ENCODE measurements around the gene KDM4B. TPM values are rescaled to one million over a fixed set of nuclear protein-coding genes. Genes with fewer than 3 reads are reported as not detected.

Gene KDM4B
- total RNA-seq, 1 donor from 2014 or later = 43.7 TPM

DNA sequence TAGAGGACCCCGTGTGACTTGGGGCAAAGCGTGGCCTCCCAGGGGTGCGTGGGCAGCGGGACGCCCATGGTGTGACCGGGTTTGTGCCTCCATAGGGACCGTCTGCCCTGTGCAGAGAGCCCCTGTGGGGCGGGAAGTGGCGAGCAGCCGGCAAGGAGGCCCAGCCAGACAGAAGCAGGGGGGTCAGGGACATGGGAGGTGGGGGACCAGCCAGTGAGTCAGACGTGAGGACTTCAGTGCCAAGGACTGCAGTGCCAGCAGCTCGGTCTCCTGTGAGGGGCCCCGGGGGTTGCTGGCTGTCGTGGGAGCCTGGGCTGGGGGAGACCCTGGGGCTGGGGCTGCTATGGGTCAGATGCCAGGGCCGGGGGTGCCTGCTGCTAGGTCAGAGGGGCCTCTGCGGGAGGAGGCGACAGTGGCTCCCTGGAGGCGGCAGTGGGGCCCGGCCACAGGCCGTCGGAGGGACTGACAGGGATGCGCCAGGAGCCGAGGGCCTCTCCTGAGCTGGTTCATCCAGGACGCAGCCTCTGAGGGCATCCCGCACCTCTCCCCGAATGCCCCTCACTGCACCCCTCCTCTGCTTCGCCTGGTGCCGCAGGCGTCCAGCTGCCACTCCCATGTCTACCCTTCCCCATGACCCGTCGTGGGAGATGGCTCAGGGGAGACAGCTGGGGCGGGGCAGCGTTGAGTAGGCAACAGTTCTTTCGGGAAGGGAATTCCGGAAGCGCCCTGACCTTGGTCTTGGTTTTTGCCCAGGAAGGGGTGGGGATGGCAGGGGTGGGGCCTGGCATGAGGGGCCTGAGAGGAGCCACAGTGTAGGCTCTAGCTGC lies 80.0 kb downstream of the KDM4B start:
- intact Hi-C loops (cut with micrococcal nuclease) = loop anchor here (1.0 to 2.0 kb wide), 3 partner anchors 104 to 529 kb away; no protein-coding TSS in a partner anchor

- intact Hi-C loops (cut with micrococcal nuclease) = loop anchor here (2.0 kb wide), 1 partner anchor 121 kb away; no protein-coding TSS in a partner anchor
These were observed 80.6 kb downstream of the KDM4B start for GRCh38 chr19:5049561-5049960.

DNA sequence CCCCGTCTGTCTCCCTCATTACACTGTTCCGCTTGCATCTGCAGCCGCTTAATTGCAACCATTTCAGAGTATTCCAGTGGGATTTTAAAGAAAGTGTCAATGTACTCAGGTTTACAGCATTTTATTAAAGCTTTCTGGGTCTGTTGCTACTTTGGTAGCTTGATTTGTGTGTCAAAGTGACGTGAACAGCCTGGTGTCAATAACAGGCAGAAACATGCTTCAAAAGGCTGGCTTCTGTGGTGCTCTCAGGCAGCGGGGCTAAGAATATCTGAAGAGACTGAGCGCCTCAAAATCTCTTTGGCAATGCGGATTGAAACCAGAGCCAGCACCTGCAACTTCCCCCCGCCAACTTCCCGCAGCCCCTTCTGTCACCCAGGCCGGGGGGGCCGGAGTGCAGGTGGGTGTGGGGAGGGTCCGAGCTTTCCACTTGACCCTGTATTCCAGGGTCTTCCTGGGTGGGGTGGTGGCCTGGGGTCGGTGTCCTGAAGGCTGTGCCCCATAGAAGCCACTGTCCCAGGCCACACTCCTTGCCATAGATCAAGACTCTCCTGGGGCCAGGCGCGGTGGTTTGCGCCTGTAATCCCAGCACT lies 81.2 kb downstream of the KDM4B start:
- intact Hi-C loops (cut with micrococcal nuclease) = no loop called here

DNA sequence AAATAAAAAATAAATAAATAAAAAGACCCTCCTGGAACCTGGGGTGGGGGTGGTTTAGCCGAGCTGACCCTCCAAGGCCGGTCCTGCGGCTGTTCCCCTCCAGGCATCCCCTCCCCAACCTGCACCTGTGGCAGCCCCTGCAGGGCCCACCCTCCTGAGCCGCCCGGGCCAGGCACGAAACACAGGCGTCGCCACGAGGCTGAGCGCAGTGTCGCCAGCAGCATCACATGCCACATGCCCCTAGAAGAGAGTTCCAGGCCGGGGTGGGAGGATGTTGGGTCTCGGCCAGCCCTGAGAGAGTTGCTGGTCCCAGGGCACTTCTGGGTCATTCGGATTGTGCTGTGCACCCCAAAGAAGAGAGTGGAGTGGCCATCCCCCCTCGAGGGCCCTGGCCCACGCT lies 82.0 kb downstream of the KDM4B start:
- intact Hi-C loops (cut with micrococcal nuclease) = no loop called here

DNA sequence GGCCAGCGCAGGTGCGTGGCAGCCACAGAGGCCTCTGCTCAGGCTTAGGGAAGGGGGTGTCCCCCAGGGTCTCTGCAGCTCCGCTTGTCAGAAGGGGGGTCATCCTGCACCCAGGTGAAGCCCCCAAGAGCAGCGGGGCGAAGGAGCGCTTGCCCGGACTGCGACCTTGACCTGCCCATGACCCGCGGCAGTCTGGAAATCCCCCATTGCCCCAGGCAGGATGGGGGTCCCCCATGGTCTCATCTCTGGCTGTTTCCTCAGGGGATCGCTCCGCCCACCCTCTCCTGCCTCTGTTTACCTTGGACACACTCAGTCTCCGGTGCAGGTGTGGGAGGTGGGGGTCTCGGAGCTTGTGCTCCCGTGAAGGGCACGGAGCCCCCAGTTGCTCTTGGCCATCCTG lies 82.7 kb downstream of the KDM4B start:
- intact Hi-C loops (cut with micrococcal nuclease) = no loop called here

- intact Hi-C loops (cut with micrococcal nuclease) = no loop called here
These were observed 83.6 kb downstream of the KDM4B start for GRCh38 chr19:5052515-5052914.

- intact Hi-C loops (cut with micrococcal nuclease) = no loop called here
These were observed 84.1 kb downstream of the KDM4B start for GRCh38 chr19:5052945-5053485.

- intact Hi-C loops (cut with micrococcal nuclease) = no loop called here
These were observed 84.7 kb downstream of the KDM4B start for GRCh38 chr19:5053661-5054060.

DNA sequence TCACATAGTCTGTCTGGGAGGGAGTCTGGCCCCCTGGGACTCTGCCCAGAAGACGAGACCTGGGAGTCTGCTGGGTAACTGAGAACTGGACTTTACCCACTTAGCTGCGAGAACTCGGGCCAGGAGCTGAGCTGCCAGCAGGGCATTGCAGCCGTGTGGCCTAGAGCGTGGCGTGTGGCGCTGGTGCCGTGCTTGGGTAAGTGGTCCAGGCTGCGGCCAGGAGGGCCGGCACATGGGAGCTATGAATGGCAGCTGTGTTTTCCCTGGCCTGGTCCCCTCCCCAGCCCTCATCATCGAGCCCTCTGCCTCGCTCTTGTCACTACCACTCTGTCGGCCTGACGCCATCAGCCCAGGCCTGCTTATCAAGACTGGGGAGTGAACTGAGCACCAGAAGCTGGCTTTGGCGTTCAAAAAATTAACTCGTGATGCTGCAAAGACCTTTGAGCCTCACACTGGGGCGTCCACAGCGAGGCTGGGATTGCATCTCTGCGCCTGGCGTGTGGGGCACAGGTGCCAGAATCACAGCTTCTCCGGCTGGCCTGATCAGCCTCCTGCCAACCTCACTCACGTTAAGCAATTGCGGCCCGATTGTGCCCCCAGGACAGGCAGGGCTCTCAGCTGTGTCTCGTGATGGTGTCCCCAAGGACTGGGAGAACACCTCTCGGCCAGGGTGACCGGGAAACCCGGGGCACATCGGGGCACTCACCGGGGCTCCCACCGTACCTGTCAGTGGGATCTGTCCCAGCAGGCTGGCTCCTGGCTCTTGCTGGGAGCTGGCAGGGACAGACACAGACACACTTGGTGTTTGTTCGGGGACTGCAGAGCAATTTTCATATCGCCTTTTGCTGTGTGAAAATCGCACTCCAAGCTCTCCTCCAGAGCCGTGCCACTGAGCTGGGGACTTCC lies 85.9 kb downstream of the KDM4B start:
- intact Hi-C loops (cut with micrococcal nuclease) = no loop called here

GRCh38 chr19:5055457-5055776 lies 86.5 kb downstream of the KDM4B start:
- intact Hi-C loops (cut with micrococcal nuclease) = no loop called here

GRCh38 chr19:5057860-5058259 lies 88.9 kb downstream of the KDM4B start:
- intact Hi-C loops (cut with micrococcal nuclease) = no loop called here

GRCh38 chr19:5058521-5059212 lies 89.8 kb downstream of the KDM4B start:
- intact Hi-C loops (cut with micrococcal nuclease) = no loop called here

- intact Hi-C loops (cut with micrococcal nuclease) = no loop called here
These were observed 90.3 kb downstream of the KDM4B start for GRCh38 chr19:5059213-5059574.

DNA sequence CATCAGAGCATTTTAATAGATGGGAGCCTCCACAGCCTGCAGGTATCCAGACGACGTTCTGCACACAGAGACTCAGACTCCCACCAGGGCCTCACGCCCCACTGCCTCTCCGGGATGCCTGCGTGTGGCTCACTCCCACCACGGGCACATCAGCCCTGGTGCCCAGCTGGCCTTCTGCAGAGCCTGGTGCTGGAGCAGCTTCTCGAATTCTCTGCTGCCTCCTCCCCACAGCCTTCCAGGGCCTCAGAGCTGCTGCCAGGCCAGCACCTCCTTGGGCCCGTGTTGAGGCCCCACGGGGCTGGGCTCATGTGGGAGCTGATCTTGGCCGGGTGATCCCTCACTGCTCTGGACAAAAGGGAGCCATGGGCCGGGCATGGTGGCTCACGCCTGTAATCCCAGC lies 90.9 kb downstream of the KDM4B start:
- intact Hi-C loops (cut with micrococcal nuclease) = no loop called here

DNA sequence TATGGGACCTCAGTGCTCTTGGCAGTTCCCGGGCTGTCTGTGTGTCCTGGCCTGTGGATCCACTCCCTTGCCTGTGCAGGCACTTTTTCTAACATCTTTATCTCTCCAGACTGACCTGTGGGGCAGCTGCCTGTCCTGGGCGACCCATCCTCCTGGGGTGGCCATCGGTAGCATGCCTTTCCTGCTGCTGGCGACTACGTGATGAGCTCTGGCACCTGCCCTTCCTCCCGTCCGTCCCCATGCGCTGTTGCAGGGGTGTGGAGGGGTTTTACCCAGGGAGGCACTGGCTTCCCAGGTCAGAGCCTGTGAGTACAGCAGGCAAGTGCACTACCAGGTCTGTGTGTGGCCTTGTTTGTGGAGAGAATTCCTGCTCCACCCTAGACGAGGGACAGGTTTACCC lies 93.3 kb downstream of the KDM4B start:
- intact Hi-C loops (cut with micrococcal nuclease) = no loop called here

DNA sequence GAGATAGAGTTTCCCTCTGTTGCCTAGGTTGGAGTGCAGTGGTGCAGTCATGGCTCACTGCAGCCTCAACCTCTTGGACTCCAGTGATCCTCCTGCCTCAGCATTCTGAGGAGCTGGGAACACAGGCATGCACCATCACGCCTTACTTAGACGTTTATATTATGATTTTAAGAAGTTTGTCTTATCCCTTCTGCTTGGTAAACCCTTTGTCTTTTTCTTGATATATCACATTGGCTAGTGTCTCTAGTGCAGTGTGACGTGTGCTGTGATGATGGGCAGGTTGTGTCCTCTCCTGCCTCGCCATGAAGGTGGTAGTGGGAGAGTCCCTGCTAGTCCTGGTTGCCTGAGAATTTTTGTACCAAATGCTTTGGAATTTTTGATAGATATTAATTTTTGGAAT lies 93.9 kb downstream of the KDM4B start:
- intact Hi-C loops (cut with micrococcal nuclease) = no loop called here

GRCh38 chr19:5063873-5064645 lies 95.1 kb downstream of the KDM4B start:
- intact Hi-C loops (cut with micrococcal nuclease) = no loop called here

- intact Hi-C loops (cut with micrococcal nuclease) = no loop called here
These were observed 96.0 kb downstream of the KDM4B start for GRCh38 chr19:5064896-5065295.

DNA sequence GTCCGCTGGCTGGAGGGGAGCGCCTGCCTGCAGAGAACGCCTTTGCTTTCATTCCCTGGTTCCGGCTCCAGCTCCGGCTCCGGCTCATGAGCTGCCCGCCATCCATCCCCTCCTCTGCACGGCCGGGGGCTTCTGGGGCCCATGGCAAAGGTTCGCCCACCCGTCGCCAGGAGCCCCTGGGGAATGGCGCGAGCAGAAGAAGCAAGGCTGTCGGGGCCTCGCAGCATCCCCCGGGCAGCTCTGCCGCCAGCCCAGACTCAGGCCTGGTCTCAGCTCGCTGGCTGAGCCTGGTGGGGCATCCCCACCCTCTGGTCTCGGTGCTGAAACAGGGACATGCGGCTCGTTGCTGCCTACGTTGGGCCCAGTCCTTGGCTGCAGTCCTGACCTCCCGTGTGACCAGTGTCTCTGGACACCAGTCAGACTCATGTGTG lies 96.8 kb downstream of the KDM4B start:
- intact Hi-C loops (cut with micrococcal nuclease) = no loop called here

DNA sequence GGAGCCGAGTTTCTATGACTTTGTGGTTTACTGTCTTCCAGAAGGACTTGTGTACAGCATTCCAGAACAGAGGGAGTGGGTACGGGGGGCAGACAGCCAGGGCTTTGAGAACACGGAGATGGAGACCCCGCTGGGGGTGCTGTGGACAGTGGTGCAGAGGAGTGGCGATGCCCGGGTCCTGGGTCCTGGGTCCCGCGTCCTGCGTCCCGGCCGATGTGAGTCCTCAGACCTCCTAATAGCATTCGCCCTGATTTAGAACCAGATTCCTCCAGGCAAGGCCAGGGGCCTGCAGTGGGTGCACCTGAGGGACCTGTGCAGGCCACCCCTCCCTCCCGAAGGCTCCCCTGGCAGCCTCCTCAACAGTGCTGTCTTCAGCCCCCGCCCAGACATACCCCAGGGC lies 97.9 kb downstream of the KDM4B start:
- intact Hi-C loops (cut with micrococcal nuclease) = no loop called here
